Spinal cord (tissue), 10 donors: ENCODE results near the gene PLA1A. TPM values are rescaled to one million over a fixed set of nuclear protein-coding genes. Genes with fewer than 3 reads are reported as not detected.
A peak's percentile ranks its signal among the peaks of the same experiment; 100 is the strongest.
"Not testable (repeated sequence)": the region's sequence is repeated elsewhere in the genome, so short reads cannot be mapped to it uniquely, and the experiment has no call there.

Experiments used
- DNase-seq, 6 donors: peaks; one replicate each; pipeline versions ENCODE4 v3.0.0 to v3.0.0-alpha.2; 2013 to 2015; ENCODE audit warnings: low spot score in 6 of 6, low read depth in 4 of 6
- H3K27ac ChIP-seq: one replicate; pipeline ENCODE4 v1.5.1; 2013; ENCODE audit warnings: low read depth, low read length, control low read depth
- H3K27me3 ChIP-seq: one replicate; pipeline ENCODE4 v1.6.1; 2013; ENCODE audit warnings: low read length; ENCODE audit not compliant: control insufficient read depth, insufficient read depth
- H3K36me3 ChIP-seq: one replicate; pipeline ENCODE4 v1.6.1; 2013; ENCODE audit warnings: low read length; ENCODE audit not compliant: control insufficient read depth, insufficient read depth
- H3K4me1 ChIP-seq: one replicate; pipeline ENCODE4 v1.6.1; 2013; ENCODE audit warnings: low read length; ENCODE audit not compliant: control insufficient read depth, insufficient read depth
- H3K4me3 ChIP-seq: one replicate; pipeline ENCODE4 v1.5.1; 2013; ENCODE audit warnings: low read depth, low read length, control low read depth
- H3K9me3 ChIP-seq: one replicate; pipeline ENCODE4 v1.6.1; 2013; ENCODE audit warnings: low read length; ENCODE audit not compliant: control insufficient read depth, insufficient read depth
- WGBS: methylation state at CpG from one replicate; pipeline ENCODE4 v1.1.5; 2013; ENCODE audit warnings: missing lambda C conversion rate; ENCODE audit not compliant: insufficient coverage; 5-methylcytosine and 5-hydroxymethylcytosine counted together
- polyA plus RNA-seq, 2 donors: library from polyadenylated mRNA; unstranded; fragments of 120-200 nt; gene quantifications; one replicate each; pipeline ENCODE4 v1.2.1, GENCODE V29; 2013; ENCODE audit not compliant: insufficient read length in 2 of 2
- total RNA-seq, 2 donors: library from RNA; depleted of rRNA in 1 of 2; stranded (reverse); fragments of 120-200 nt in 1 of 2; fragments of >200 nt in 1 of 2; gene quantifications; one replicate each; pipeline versions ENCODE4 v1.2.3 to v1.2.4, GENCODE V29; 2013 to 2014
- donor health status: healthy.

PLA1A gene
- total and polyA plus RNA-seq, 4 donors = 0.41 to 1.9 (median 0.57) TPM

- no peak overlapping the region for H3K4me3 ChIP-seq
- no peaks in the 10 kb centered on the region for H3K4me1 ChIP-seq
- H3K9me3 ChIP-seq = no peaks in the 10 kb centered on the region
- H3K27ac ChIP-seq = no peak overlapping the region
- H3K36me3 ChIP-seq = no peaks in the 10 kb centered on the region
- H3K27me3 ChIP-seq = no peaks in the 10 kb centered on the region
- no peak for DNase-seq
- 100% methylated on average over 1 of the region's 1 CpG for WGBS
Observed at GRCh38 chr3:119590706-119591105, 7.0 kb upstream of the PLA1A start.

DNA sequence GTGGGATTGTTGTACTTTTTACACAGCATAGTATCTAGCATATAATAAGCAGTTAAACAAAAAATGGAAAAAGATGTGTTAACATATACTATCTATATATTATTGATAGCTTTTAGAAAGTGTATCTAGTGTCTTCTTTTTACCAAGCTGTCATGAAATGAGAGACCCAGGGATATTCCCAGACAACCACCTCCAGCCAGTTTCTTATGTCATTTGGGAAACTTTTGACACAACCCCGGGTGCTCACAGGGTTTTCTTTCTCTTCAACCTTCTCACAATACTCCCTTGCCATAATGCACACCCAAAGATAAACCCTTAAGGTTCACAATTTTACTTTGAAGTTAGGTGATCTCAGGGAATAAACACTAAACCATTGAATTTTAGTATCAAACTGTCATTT lies 4.8 kb upstream of the PLA1A start:
- no peak overlapping the region for H3K27ac ChIP-seq
- no peak for DNase-seq
- no peaks in the 10 kb centered on the region for H3K4me1 ChIP-seq
- no peaks in the 10 kb centered on the region for H3K36me3 ChIP-seq
- H3K27me3 ChIP-seq = no peaks in the 10 kb centered on the region
- H3K9me3 ChIP-seq = no peaks in the 10 kb centered on the region
- WGBS = no CpG with 5 or more reads among the region's 1 CpG
- H3K4me3 ChIP-seq = no peak overlapping the region

GRCh38 chr3:119594066-119594465 lies 3.6 kb upstream of the PLA1A start:
- 95% methylated on average over 5 of the region's 5 CpGs for WGBS
- no peak for DNase-seq
- no peaks in the 10 kb centered on the region for H3K36me3 ChIP-seq

GRCh38 chr3:119594929-119595328 lies 2.8 kb upstream of the PLA1A start:
- not testable (repeated sequence) for H3K36me3 ChIP-seq, DNase-seq, H3K27ac ChIP-seq, H3K27me3 ChIP-seq, H3K4me3 ChIP-seq, H3K4me1 ChIP-seq, H3K9me3 ChIP-seq
- no CpG with 5 or more reads among the region's 1 CpG for WGBS

More at GRCh38 chr3:119594066-119594465, 3.6 kb upstream of the PLA1A start:
- Histone ChIP-seq H3K27me3 (no peaks in the 10 kb centered on the region), H3K4me1 (no peaks in the 10 kb centered on the region), H3K4me3 (no peak overlapping the region), H3K9me3 (no peaks in the 10 kb centered on the region), H3K27ac (no peak overlapping the region)

GRCh38 chr3:119595639-119596334 lies 1.9 kb upstream of the PLA1A start:
- H3K4me3 ChIP-seq = no peak overlapping the region

GRCh38 chr3:119596398-119596797 lies 1.3 kb upstream of the PLA1A start:
- H3K36me3 ChIP-seq = no peaks in the 10 kb centered on the region
- no peaks in the 10 kb centered on the region for H3K27me3 ChIP-seq
- WGBS = 87% methylated on average over 4 of the region's 6 CpGs
- no peak overlapping the region for H3K27ac ChIP-seq
- no peak for DNase-seq
- no peak overlapping the region for H3K4me3 ChIP-seq
- H3K9me3 ChIP-seq = no peaks in the 10 kb centered on the region
- H3K4me1 ChIP-seq = no peaks in the 10 kb centered on the region

More at GRCh38 chr3:119595639-119596334, 1.9 kb upstream of the PLA1A start:
- peak in 1 of 6 donors; percentile 30 for DNase-seq
- H3K9me3 ChIP-seq = no peaks in the 10 kb centered on the region
- H3K36me3 ChIP-seq = no peaks in the 10 kb centered on the region
- H3K4me1 ChIP-seq = no peaks in the 10 kb centered on the region
- WGBS = 65% methylated on average over 5 of the region's 7 CpGs
- H3K27me3 ChIP-seq = no peaks in the 10 kb centered on the region
- no peak overlapping the region for H3K27ac ChIP-seq

DNA sequence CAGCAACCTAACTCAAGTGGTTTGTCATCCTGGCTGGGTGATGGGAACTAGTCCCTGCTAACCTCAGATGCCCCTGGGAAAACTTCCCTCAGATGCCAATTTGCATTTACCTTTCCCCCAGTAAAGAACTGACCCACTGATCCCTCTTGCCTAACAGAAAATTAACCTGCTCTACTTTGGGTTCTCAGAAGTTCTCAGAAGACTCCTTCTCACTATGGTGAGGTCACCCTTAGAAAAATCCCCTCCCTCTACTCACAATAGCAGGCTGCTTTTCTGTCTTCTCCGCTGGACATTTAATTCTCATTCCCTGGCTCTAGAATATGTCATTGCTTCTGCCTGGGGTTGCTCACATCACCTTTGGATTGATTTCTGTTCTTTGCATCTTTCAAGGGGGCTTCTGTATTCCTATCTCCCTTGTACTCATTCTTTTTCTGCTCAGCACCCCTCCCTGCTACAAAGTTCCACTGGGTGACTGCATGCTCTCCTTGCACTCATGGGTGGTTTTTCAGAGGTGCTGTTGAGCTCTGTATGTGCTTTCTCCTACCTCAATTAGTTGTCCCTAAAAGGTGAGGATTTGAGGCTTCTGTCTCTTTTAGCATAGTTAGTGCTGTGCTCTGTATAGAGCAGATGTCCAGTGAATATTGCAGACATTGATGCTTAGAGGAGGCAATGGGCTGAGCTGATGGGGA lies 869 bp downstream of the PLA1A start:
- Histone ChIP-seq H3K4me3 (no peak overlapping the region), H3K36me3 (no peaks in the 10 kb centered on the region), H3K27ac (no peak overlapping the region), H3K4me1 (no peaks in the 10 kb centered on the region), H3K27me3 (no peaks in the 10 kb centered on the region), H3K9me3 (no peaks in the 10 kb centered on the region)
- 100% methylated on average over 1 of the region's 1 CpG for WGBS
- no peak for DNase-seq

GRCh38 chr3:119599558-119600174 lies 2.0 kb downstream of the PLA1A start:
- H3K27me3 ChIP-seq = no peaks in the 10 kb centered on the region
- no peaks in the 10 kb centered on the region for H3K36me3 ChIP-seq
- H3K27ac ChIP-seq = no peak overlapping the region
- no peak for DNase-seq
- no peaks in the 10 kb centered on the region for H3K9me3 ChIP-seq
- 96% methylated on average over 5 of the region's 6 CpGs for WGBS
- H3K4me3 ChIP-seq = no peak overlapping the region
- H3K4me1 ChIP-seq = no peaks in the 10 kb centered on the region

GRCh38 chr3:119600732-119601131 lies 3.0 kb downstream of the PLA1A start:
- Histone ChIP-seq H3K9me3 (no peaks in the 10 kb centered on the region), H3K27ac (no peak overlapping the region), H3K36me3 (no peaks in the 10 kb centered on the region), H3K4me3 (no peak overlapping the region), H3K4me1 (no peaks in the 10 kb centered on the region), H3K27me3 (no peaks in the 10 kb centered on the region)
- DNase-seq = no peak
- WGBS = 44% methylated on average over 5 of the region's 5 CpGs
